Suprapubic skin (tissue), 4 donors: ENCODE measurements around the gene NPHP4. TPM values are rescaled to one million over a fixed set of nuclear protein-coding genes. Genes with fewer than 3 reads are reported as not detected.
"Not testable (repeated sequence)": the region's sequence is repeated elsewhere in the genome, so short reads cannot be mapped to it uniquely, and the experiment has no call there.

ENCODE experiments used
- DNase-seq, 2 donors: peaks; one replicate each; pipeline ENCODE4 v3.0.0-alpha.2; 2019; ENCODE audit warnings: low spot score in 2 of 2
- H3K27ac ChIP-seq: fragments of 200-600 bp; sonication (generic); one replicate; pipeline ENCODE4 v1.5.1; 2019
- H3K27me3 ChIP-seq: fragments of 200-600 bp; sonication (generic); one replicate; pipeline ENCODE4 v1.5.1; 2019
- H3K36me3 ChIP-seq: fragments of 200-600 bp; sonication (generic); one replicate; pipeline ENCODE4 v1.5.1; 2019
- H3K4me1 ChIP-seq: fragments of 200-600 bp; sonication (generic); one replicate; pipeline ENCODE4 v1.5.1; 2019
- H3K4me3 ChIP-seq: fragments of 200-600 bp; sonication (generic); one replicate; pipeline ENCODE4 v1.5.1; 2019; ENCODE audit warnings: mild to moderate bottlenecking
- H3K9me3 ChIP-seq: fragments of 200-600 bp; sonication (generic); one replicate; pipeline ENCODE4 v1.5.1; 2019
- CTCF ChIP-seq, 2 donors: fragments of 200-600 bp in 1 of 2; fragments of 450-650 bp in 1 of 2; sonication (generic) in 1 of 2; IDR thresholded peaks; one replicate each; pipeline ENCODE4 v1.5.1; 2016 to 2019; ENCODE audit warnings: antibody characterized with exemption in 2 of 2, mild to moderate bottlenecking in 1 of 2, moderate library complexity in 1 of 2
- EP300 ChIP-seq: sonication (generic); formaldehyde crosslinking; IDR thresholded peaks from one replicate; pipeline ENCODE4 v1.6.1; 2017; ENCODE audit warnings: antibody characterized with exemption
- POLR2A ChIP-seq, 2 donors: fragments of 450-650 bp; IDR thresholded peaks; one replicate each; pipeline ENCODE4 v1.6.1; 2017; ENCODE audit warnings: antibody characterized with exemption in 2 of 2, mild to moderate bottlenecking in 2 of 2, moderate library complexity in 2 of 2
- POLR2AphosphoS5 ChIP-seq, 3 donors: sonication (generic); formaldehyde crosslinking; IDR thresholded peaks; one replicate each; pipeline ENCODE4 v1.6.1; 2017; ENCODE audit warnings: antibody characterized with exemption in 3 of 3
- WGBS: methylation state at CpG from one replicate; pipeline ENCODE4 v1.1.5; 2018; 5-methylcytosine and 5-hydroxymethylcytosine counted together
- total RNA-seq, 4 donors: library from RNA; depleted of rRNA; stranded (reverse); fragments of >200 nt; gene quantifications; one replicate each; pipeline ENCODE4 v1.1.0, GENCODE V29; 2016

NPHP4 gene
- total RNA-seq, 4 donors from 2014 or later = 26.3 to 33.7 (median 29.1) TPM

- no peaks in the 10 kb centered on the region for H3K4me1 ChIP-seq
- no peak for TF ChIP-seq POLR2AphosphoS5 (IDR thresholded peaks at IDR 0.05)
- TF ChIP-seq EP300 = no peak
- no peak for TF ChIP-seq CTCF (IDR thresholded peaks at IDR 0.05)
- no peak for TF ChIP-seq POLR2A (IDR thresholded peaks at IDR 0.05)
- WGBS = 92% methylated on average over 30 of the region's 30 CpGs
- no peak overlapping the region for H3K4me3 ChIP-seq
- no peak overlapping the region for H3K27ac ChIP-seq
- H3K36me3 ChIP-seq = peaks cover 29% of the 10 kb centered on the region
- no peak for DNase-seq
- no peaks in the 10 kb centered on the region for H3K27me3 ChIP-seq
- no peaks in the 10 kb centered on the region for H3K9me3 ChIP-seq
Measured at GRCh38 chr1:5895446-5896406, 96.5 kb downstream of the NPHP4 start.

- H3K27ac ChIP-seq, H3K27me3 ChIP-seq, H3K9me3 ChIP-seq, DNase-seq, H3K4me3 ChIP-seq, H3K4me1 ChIP-seq: not testable (repeated sequence)
- H3K36me3 ChIP-seq = peaks cover 32% of the 10 kb centered on the region
- WGBS = 89% methylated on average over 12 of the region's 12 CpGs
- TF ChIP-seq CTCF (IDR thresholded peaks at IDR 0.05) = peak in 1 of 2 donors; percentile 9
Measured at GRCh38 chr1:5893699-5894278, 98.4 kb downstream of the NPHP4 start.

GRCh38 chr1:5892329-5892728, 99.9 kb downstream of the NPHP4 start:
- Histone ChIP-seq H3K27ac (no peak overlapping the region), H3K9me3 (no peaks in the 10 kb centered on the region), H3K4me1 (no peaks in the 10 kb centered on the region), H3K36me3 (peaks cover 24% of the 10 kb centered on the region), H3K4me3 (no peak overlapping the region), H3K27me3 (no peaks in the 10 kb centered on the region)
- TF ChIP-seq EP300 (no peak), POLR2A (IDR thresholded peaks at IDR 0.05) (no peak), POLR2AphosphoS5 (IDR thresholded peaks at IDR 0.05) (no peak), CTCF (IDR thresholded peaks at IDR 0.05) (no peak)
- DNase-seq = no peak
- 97% methylated on average over 8 of the region's 8 CpGs for WGBS

- H3K4me3 ChIP-seq = no peak overlapping the region
- peaks cover 24% of the 10 kb centered on the region for H3K36me3 ChIP-seq
- no peak for TF ChIP-seq POLR2AphosphoS5 (IDR thresholded peaks at IDR 0.05)
- H3K9me3 ChIP-seq = no peaks in the 10 kb centered on the region
- no peak for DNase-seq
- no peak overlapping the region for H3K27ac ChIP-seq
- H3K4me1 ChIP-seq = no peaks in the 10 kb centered on the region
- WGBS = 91% methylated on average over 9 of the region's 9 CpGs
- no peaks in the 10 kb centered on the region for H3K27me3 ChIP-seq
Measured at GRCh38 chr1:5891736-5892135, 100.5 kb downstream of the NPHP4 start.

GRCh38 chr1:5891137-5891536, 101.1 kb downstream of the NPHP4 start:
- Histone ChIP-seq H3K4me1 (no peaks in the 10 kb centered on the region), H3K27me3 (no peaks in the 10 kb centered on the region), H3K4me3 (no peak overlapping the region), H3K9me3 (no peaks in the 10 kb centered on the region), H3K36me3 (peaks cover 27% of the 10 kb centered on the region), H3K27ac (no peak overlapping the region)
- WGBS = 83% methylated on average over 7 of the region's 8 CpGs
- TF ChIP-seq CTCF (IDR thresholded peaks at IDR 0.05) (no peak), POLR2AphosphoS5 (IDR thresholded peaks at IDR 0.05) (no peak), EP300 (no peak), POLR2A (IDR thresholded peaks at IDR 0.05) (no peak)
- no peak for DNase-seq
